ENCODE data around the gene SLC23A1.
"Not testable (repeated sequence)": the region's sequence is repeated elsewhere in the genome, so short reads cannot be mapped to it uniquely, and the experiment has no call there.

SLC23A1 gene

DNA sequence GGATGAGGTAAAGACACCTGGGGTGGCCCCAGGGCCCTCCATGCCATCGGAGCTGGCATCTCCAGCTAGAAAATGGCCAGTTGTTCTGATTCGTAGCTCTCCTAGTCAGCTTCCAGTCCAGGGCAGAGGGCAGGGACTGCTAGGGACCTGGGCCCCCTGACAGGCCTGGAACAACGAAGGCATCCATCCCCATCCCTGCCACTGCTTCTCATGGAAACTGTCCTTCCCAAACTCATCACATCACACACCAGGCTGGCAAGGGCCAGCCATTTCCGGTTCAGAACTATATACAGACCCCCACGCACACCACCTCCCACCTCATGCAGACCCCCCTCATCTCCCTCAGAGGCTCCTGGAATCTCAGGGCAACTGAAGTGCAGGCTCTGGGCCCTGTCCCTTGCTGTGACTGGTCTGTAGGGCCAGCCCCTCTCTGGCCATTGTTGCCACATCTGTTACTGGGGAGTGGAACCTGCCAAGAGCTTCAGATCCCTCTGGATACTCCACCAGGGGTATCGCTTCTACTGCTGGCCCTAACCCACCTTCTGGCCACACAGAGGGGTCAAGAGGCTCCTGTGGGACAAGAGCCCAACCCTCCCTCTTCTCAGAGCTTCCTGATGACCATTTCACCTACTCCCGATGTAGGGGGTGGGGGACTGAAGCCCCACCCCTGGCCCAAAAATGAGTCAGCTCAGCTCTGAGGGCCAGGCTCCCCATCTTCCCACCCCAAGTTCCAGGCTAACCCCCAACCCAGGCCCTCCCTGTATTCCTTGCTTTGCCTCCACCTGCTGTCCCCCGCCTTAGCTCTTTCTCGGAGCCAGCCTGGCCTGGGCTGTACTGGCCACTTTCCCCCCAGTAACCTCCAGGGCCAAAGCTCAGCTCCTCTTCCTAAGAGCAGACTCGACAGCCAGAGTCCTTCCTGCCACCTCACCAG, 7.8 kb upstream of the SLC23A1 start:
- DNase-seq (ENCODE audit: low read depth in 1 of 2, low spot score in 1 of 2), result no peak
- H3K27ac ChIP-seq (replicated peaks), result no peak overlapping the region; the same call in 1 of the 2 replicates
- H3K27me3 ChIP-seq (ENCODE audit: insufficient read depth, poor library complexity, severe bottlenecking), result no peaks in the 10 kb centered on the region
- TF ChIP-seq SPI1 (IDR thresholded peaks at IDR 0.05; ENCODE audit: borderline replicate concordance, low read depth), result no peak
- TF ChIP-seq, protein P1, sequence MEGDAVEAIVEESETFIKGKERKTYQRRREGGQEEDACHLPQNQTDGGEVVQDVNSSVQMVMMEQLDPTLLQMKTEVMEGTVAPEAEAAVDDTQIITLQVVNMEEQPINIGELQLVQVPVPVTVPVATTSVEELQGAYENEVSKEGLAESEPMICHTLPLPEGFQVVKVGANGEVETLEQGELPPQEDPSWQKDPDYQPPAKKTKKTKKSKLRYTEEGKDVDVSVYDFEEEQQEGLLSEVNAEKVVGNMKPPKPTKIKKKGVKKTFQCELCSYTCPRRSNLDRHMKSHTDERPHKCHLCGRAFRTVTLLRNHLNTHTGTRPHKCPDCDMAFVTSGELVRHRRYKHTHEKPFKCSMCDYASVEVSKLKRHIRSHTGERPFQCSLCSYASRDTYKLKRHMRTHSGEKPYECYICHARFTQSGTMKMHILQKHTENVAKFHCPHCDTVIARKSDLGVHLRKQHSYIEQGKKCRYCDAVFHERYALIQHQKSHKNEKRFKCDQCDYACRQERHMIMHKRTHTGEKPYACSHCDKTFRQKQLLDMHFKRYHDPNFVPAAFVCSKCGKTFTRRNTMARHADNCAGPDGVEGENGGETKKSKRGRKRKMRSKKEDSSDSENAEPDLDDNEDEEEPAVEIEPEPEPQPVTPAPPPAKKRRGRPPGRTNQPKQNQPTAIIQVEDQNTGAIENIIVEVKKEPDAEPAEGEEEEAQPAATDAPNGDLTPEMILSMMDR (IDR thresholded peaks at IDR 0.05; ENCODE audit: insufficient read depth, low read length), result no peak
- TF ChIP-seq GABPA (IDR thresholded peaks at IDR 0.05; ENCODE audit: low read depth), result no peak
- H3K4me3 ChIP-seq (replicated peaks; ENCODE audit: insufficient read depth, low read length), result no peak overlapping the region

DNA sequence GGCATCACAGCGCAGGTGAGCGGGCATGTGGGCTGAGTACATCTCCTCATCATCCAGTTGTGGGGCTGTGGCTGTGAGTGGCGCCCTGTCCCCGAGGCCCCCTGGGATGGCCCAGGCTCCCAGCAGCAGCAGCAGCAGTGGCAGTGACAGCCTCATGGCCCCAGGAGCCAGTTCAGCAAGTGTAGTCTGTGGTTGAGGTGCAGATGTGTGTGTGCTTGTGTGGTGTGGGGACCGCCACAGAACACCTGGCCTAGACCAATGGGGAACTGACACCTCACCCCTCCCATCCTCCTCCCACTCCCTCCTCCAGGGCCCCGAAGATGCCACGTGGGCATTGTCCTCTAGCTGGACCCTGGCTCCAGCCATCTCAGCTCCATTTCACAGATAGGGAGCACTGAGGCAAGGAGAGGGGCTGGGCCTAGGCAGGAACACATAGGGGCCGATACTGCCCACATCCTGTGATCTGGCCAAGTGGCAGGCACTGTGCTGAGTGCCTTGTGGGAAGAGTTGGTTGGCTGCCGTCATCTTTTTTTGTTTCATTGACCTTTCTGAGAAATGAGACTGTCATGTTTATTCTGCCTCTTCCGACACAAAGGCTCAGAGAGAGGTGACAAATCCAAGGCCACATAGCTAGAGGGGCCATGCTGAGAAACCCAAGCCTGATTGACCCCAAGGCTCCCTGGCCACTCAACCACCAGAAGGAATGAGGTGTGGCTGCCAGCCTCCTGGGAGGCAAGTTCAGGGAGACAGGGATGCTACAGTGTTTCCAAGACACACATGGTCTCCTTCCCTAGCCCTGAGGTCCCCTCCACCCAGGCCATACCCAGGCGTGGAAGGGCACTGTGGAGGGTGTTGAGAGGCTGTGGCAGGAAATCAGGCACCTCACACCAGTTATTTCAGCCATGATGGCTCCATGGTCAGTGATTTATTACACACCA, 6.9 kb upstream of the SLC23A1 start, which contains the start of gene MZB1:
TSS of gene MZB1 (minus strand) at position 213 of the 938 bp plus-strand sequence. CDS start at position 156, 57 bp downstream.
- TF ChIP-seq POLR2AphosphoS5 (IDR thresholded peaks at IDR 0.05; ENCODE audit: low read depth), result peak; percentile 56
- TF ChIP-seq SPI1 (IDR thresholded peaks at IDR 0.05; ENCODE audit: borderline replicate concordance, low read depth), result no peak
- Histone ChIP-seq H3K4me3 (replicated peaks; ENCODE audit: insufficient read depth, low read length) (no peak within 1 kb of the TSS), H3K27me3 (ENCODE audit: insufficient read depth, poor library complexity, severe bottlenecking) (no peaks in the 10 kb centered on the region), H3K27ac (replicated peaks) (peak within 1 kb of the TSS; percentile 87)
- DNase-seq (ENCODE audit: low read depth in 1 of 2, low spot score in 1 of 2), result peak; percentile 48 to 49

DNA sequence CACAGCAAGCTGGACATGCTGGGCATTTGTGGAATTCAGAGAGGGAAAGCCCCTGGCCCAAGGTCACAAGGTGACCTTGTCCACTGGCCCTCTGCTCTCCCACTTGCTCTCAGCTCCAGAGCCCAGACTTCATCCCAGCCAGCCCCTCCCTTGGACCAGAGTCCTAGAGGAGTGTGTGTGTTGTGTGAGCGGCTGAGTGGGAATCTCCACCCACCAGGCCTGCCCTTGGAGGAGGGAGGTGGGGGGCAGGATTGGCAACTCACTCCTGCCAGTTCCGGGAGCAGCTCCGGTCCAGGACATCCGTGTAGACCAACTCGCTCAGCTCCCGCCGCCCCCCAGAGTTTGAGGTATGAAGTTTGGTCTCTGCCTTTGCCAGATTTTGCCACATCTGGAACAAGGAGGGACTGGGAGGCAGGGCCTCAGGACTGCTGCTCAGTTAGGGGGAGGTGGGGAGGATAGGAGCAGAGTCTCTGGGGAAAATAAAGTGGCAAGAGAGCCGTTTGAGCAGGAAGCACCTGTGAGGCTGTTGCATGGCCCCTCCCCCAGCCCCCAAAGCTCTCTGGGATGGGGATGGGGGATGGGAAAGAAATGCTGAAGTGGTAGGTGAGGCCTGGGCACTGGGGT, 5.2 kb upstream of the SLC23A1 start:
- Histone ChIP-seq H3K27ac (replicated peaks) (peak overlapping the region; percentile 87), H3K27me3 (ENCODE audit: insufficient read depth, poor library complexity, severe bottlenecking) (no peaks in the 10 kb centered on the region), H3K4me3 (replicated peaks; ENCODE audit: insufficient read depth, low read length) (peak overlapping the region; percentile 12)
- peak; percentile 50 to 77 for DNase-seq (ENCODE audit: low read depth in 1 of 2, low spot score in 1 of 2)
- TF ChIP-seq GABPA (IDR thresholded peaks at IDR 0.05; ENCODE audit: low read depth) (no peak), POLR2AphosphoS5 (IDR thresholded peaks at IDR 0.05; ENCODE audit: low read depth) (peak; percentile 83), SPI1 (IDR thresholded peaks at IDR 0.05; ENCODE audit: borderline replicate concordance, low read depth) (no peak)
- TF ChIP-seq, protein P2, sequence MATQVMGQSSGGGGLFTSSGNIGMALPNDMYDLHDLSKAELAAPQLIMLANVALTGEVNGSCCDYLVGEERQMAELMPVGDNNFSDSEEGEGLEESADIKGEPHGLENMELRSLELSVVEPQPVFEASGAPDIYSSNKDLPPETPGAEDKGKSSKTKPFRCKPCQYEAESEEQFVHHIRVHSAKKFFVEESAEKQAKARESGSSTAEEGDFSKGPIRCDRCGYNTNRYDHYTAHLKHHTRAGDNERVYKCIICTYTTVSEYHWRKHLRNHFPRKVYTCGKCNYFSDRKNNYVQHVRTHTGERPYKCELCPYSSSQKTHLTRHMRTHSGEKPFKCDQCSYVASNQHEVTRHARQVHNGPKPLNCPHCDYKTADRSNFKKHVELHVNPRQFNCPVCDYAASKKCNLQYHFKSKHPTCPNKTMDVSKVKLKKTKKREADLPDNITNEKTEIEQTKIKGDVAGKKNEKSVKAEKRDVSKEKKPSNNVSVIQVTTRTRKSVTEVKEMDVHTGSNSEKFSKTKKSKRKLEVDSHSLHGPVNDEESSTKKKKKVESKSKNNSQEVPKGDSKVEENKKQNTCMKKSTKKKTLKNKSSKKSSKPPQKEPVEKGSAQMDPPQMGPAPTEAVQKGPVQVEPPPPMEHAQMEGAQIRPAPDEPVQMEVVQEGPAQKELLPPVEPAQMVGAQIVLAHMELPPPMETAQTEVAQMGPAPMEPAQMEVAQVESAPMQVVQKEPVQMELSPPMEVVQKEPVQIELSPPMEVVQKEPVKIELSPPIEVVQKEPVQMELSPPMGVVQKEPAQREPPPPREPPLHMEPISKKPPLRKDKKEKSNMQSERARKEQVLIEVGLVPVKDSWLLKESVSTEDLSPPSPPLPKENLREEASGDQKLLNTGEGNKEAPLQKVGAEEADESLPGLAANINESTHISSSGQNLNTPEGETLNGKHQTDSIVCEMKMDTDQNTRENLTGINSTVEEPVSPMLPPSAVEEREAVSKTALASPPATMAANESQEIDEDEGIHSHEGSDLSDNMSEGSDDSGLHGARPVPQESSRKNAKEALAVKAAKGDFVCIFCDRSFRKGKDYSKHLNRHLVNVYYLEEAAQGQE (IDR thresholded peaks at IDR 0.05; ENCODE audit: insufficient replicate concordance, low read depth), result no peak
- TF ChIP-seq, protein P1 (IDR thresholded peaks at IDR 0.05; ENCODE audit: insufficient read depth, low read length), result no peak

DNA sequence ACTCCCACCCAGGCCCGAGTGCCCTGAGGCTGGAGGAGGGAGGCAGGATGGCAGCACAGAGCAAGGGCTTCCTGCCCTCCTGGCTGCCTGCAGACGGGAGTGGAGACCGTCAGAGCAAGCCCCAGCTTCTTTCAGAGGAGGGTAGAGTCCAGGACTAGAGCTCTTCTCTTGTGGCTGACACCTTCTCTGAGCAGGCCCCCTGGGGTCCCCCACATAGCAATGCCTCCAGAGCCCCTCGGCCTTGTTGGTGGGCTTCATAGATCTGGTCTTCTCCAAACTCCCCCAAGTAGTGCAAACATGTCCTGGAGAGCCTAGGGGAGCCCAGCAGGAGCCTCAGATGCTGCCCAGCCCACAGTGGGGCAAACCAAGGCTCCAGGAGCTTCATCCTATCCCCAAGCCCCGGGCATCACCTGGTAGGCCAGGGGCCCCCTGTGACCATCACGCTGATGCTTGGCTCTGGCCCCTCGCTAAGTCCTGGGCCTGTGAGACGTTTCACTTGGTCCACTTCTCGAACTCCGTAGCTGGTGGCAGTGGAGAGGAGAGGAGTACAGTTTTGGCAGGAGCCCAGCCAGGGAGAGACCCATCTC, 4.6 kb upstream of the SLC23A1 start:
- TF ChIP-seq, protein P1 (IDR thresholded peaks at IDR 0.05; ENCODE audit: insufficient read depth, low read length), result no peak
- no peak for TF ChIP-seq SPI1 (IDR thresholded peaks at IDR 0.05; ENCODE audit: borderline replicate concordance, low read depth)
- Histone ChIP-seq H3K27me3 (ENCODE audit: insufficient read depth, poor library complexity, severe bottlenecking) (no peaks in the 10 kb centered on the region), H3K27ac (replicated peaks) (peak overlapping the region; percentile 87), H3K4me3 (replicated peaks; ENCODE audit: insufficient read depth, low read length) (peak overlapping the region; percentile 12)
- DNase-seq (ENCODE audit: low read depth in 1 of 2, low spot score in 1 of 2), result no peak

DNA sequence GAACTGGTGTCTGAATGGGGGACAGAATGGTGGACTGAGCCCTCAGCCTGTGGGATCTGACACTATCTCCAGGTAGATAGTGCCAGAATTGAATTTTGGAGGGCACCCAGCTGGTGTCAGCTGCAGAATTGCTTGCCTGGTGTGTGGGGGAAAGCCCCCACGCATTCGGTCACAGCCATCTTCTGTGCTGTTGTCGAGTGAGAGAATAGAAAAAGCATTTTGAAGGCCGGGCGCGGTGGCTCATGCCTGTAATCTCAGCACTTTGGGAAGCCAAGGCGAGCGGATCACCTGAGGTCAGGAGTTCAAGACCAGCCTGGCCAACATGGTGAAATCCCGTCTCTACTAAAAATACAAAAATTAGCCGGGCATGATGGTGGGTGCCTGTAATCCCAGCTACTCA, 3.9 kb upstream of the SLC23A1 start:
- peak overlapping the region; percentile 87 for H3K27ac ChIP-seq (replicated peaks)
- H3K4me3 ChIP-seq (replicated peaks; ENCODE audit: insufficient read depth, low read length); DNase-seq (ENCODE audit: low read depth in 1 of 2, low spot score in 1 of 2); H3K27me3 ChIP-seq (ENCODE audit: insufficient read depth, poor library complexity, severe bottlenecking): not testable (repeated sequence)

Data from HL-60 (cell line).